SK-N-MC (cell line): ENCODE measurements around the gene PSME4.

Experiments
- DNase-seq: peaks from one replicate; pipeline ENCODE4 v3.0.0-alpha.2; 2011; ENCODE audit warnings: low read depth, low spot score
- H3K27ac ChIP-seq: fragments of 200-600 bp; sonication (generic); 2 replicates; pipeline ENCODE4 v1.5.1; 2016; ENCODE audit warnings: mixed run types
- H3K36me3 ChIP-seq: fragments of 200-600 bp; sonication (generic); 2 replicates; pipeline ENCODE4 v1.6.1; 2017; ENCODE audit warnings: antibody characterized with exemption, low read length, mixed read lengths; ENCODE audit not compliant: insufficient read depth
- H3K4me3 ChIP-seq: fragments of 200-600 bp; sonication (generic); 2 replicates; pipeline ENCODE4 v1.5.1; 2016
- H3K9ac ChIP-seq: fragments of 200-600 bp; sonication (generic); 2 replicates; pipeline ENCODE4 v1.8.0; 2017; ENCODE audit warnings: mixed run types, mixed read lengths; ENCODE audit not compliant: insufficient read length
- H3K9me3 ChIP-seq: fragments of 200-600 bp; sonication (generic); 2 replicates; pipeline ENCODE4 v1.6.1; 2017; ENCODE audit warnings: low read depth, mild to moderate bottlenecking, antibody characterized with exemption, low read length, moderate library complexity, mixed read lengths
- EZH2 ChIP-seq: fragments of 200-600 bp; sonication (generic); IDR thresholded peaks from one replicate; pipeline ENCODE4 v1.6.1; 2017; ENCODE audit warnings: antibody characterized with exemption
- FOXP2 ChIP-seq: optimal IDR thresholded peaks from 2 replicates; pipeline ENCODE3; 2011; ENCODE audit warnings: mild to moderate bottlenecking, moderate library complexity; ENCODE audit not compliant: insufficient read depth; ENCODE audit errors: extremely low read length, control extremely low read depth
- POLR2AphosphoS5 ChIP-seq: IDR thresholded peaks from 2 replicates; pipeline ENCODE4 v1.6.1; 2012; ENCODE audit warnings: mild to moderate bottlenecking, low read depth, low read length, borderline replicate concordance

PSME4 gene

DNA sequence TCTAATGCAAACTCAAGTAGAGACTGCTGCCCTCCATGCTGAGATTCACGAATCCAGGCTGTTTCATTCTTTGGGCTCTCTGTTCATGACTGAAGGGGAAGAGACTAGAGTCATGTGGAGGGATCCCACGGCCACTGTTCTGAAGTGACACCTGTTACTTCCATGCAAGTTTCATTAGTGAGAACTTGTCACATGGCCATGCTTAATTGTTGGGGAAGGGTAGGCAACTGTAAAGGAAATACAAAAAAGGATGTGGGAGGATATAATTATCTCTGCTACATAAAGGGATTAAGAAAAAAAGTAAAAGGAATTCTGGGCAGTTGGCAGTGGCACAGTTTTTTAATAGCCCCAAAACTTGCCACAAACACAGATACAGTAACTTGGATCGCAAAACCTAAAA lies 28.0 kb upstream of the PSME4 start:
- H3K27ac ChIP-seq, result no peak overlapping the region
- H3K9me3 ChIP-seq, result no peaks in the 10 kb centered on the region
- TF ChIP-seq EZH2, result no peak
- H3K36me3 ChIP-seq, result no peaks in the 10 kb centered on the region
- H3K4me3 ChIP-seq, result no peak overlapping the region
- no peak overlapping the region for H3K9ac ChIP-seq
- DNase-seq, result no peak

DNA sequence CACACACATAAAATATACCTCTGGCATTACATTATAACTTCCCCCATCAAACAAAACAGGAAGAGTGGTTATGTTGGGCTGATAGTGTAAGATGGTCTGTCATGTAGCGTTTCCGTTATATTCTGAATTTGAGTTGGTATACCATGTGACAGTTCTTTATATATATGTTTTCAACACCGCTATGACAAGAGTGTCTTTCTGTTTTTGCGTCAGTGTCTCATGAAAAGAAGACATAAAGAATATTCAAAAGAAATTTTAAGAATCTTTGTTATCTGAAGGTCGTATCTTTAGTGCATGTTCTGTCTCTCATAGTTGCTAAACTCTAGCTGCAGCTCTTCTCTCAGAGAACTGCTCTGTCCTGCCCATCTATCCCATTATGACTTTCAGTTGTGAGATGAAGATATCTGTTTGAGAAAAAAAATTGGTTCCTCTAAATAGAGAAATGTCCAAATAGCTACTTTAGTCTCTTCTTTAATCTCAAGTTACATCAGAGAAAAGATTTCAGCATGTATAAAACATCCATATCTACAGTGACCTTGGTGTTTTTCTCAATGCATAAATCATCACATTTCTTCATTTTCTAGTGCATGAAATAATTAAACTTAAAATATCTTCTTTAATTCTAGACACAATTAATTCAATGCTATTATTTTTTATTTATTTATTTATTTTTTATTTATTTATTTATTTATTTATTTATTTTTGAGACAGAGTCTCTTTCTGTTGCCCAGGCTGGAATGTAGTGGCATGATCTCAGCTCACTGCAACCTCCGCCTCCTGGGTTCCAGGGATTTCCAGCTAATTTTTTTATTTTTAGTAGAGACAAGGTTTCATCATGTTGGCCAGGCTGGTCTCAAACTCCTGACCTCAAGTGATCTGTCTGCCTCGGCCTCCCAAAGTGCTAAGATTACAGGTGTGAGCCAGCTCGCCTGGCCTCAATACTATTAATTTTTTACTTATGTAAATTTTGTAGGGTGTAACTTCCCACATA lies 24.3 kb upstream of the PSME4 start:
- Histone ChIP-seq H3K27ac (no peak overlapping the region), H3K4me3 (no peak overlapping the region), H3K36me3 (no peaks in the 10 kb centered on the region), H3K9me3 (no peaks in the 10 kb centered on the region), H3K9ac (no peak overlapping the region)
- no peak for TF ChIP-seq EZH2
- DNase-seq, result no peak

DNA sequence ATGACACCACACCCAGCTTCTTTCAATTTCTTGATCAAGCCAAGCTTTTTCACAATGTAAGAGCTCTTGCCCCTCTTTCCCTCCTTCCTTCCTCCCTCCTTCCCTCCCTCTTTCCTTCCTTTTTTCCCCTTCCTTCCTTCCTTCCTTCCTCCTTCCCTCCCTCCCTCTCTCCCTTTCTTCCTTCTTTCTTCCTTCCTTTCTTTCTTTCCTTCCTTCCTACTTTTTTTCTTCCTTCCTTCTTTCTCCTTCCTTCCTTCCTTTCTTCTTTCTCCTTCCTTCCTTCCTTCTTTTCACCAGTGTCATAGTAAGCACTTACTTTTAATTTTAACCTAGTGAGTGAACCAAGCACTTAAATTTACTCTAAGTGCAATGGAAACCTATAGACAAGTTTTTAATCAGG lies 21.2 kb upstream of the PSME4 start:
- DNase-seq, result no peak
- no peak overlapping the region for H3K4me3 ChIP-seq
- TF ChIP-seq EZH2, result no peak
- TF ChIP-seq FOXP2, result no peak
- TF ChIP-seq POLR2AphosphoS5, result no peak
- H3K9ac ChIP-seq, result no peak overlapping the region
- H3K9me3 ChIP-seq, result no peaks in the 10 kb centered on the region
- H3K27ac ChIP-seq, result no peak overlapping the region
- no peaks in the 10 kb centered on the region for H3K36me3 ChIP-seq

DNA sequence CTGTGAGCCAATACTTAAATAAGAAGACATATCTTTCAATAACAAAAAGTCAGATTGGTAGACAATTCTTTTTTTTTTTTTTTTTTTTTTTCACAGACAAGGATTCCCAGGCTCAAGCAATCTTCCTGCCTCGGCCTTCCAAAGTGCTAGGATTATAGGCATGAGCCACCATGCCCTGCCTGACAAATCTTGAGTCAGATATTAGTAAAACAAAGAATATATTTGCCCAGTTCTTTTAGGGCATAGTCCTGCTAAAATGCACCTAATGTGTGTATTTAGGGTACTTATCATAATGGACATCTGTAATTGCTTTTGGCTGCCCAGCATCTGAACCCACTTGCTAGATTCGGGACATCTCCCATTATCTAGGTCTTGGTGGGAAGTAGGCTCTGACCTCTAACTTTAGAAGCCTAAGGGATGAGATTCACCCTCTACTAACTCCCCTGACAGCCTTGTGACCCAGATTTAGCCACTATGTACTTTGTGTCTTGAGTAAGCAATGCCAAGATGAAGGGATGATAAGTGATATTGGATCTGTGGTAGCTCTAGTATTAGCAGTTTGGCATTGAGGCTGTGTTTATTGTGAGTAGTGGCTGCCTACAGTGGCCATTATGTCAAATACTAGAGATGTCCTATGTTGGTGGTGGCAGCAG lies 18.5 kb upstream of the PSME4 start:
- DNase-seq, result no peak
- Histone ChIP-seq H3K9ac (no peak overlapping the region), H3K4me3 (no peak overlapping the region), H3K36me3 (no peaks in the 10 kb centered on the region), H3K9me3 (no peaks in the 10 kb centered on the region), H3K27ac (no peak overlapping the region)
- TF ChIP-seq EZH2, result no peak
- no peak for TF ChIP-seq POLR2AphosphoS5
- TF ChIP-seq FOXP2, result no peak

DNA sequence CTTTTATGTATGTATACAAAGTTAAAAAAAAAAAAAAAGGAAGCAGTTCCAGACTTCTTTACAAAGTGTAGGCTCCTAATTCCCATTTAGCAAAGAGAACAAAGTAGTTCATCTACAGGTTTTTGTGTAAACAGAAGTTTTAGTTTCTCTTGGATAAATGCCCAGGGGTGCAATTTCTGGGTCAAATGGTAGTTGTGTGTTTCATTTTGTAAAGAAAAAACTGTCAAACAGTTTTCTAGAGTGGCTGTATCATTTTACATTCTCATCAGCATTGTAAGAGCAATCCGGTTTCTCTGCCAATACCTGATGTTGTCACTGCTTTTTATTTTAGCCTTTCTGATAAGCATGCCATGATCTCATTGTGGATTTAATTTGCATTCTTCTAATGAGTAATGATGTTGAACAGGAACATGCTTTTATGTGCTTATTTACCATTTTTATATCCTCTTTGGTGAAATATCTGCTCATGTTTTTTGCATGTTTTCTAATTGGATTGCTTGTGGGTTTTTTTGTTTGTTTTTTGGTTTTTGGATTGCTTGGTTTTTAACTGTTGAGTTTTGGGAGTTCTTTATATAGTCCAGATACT lies 16.6 kb upstream of the PSME4 start:
- TF ChIP-seq FOXP2 (no peak), POLR2AphosphoS5 (no peak), EZH2 (no peak)
- Histone ChIP-seq H3K9ac (no peak overlapping the region), H3K9me3 (no peaks in the 10 kb centered on the region), H3K4me3 (no peak overlapping the region), H3K36me3 (no peaks in the 10 kb centered on the region), H3K27ac (peak overlapping the region; percentile 47; the same call in 1 of the 2 replicates)
- DNase-seq, result no peak

DNA sequence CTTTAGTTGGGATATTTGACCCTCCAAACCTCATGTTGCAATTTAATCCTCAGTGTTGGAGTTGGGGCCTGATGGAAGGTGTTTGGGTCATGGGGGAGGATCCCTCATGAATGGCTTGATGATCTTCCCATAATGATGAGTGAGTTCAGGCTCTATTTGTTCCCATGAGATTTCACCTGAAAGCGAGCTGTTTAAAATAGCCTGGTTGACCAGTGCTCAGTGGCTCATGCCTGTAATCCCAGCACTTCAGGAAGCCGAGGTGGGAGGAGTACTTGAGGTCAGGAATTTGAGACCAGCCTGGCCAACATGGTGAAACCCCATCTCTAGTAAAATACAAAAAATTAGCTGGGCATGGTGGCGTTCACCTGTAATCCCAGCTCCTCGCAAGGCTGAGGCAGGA lies 14.9 kb upstream of the PSME4 start:
- no peak overlapping the region for H3K4me3 ChIP-seq
- H3K27ac ChIP-seq, result no peak overlapping the region
- DNase-seq, result no peak
- TF ChIP-seq POLR2AphosphoS5 (no peak), FOXP2 (no peak), EZH2 (no peak)
- peaks cover 4% of the 10 kb centered on the region; the same call in 1 of the 2 replicates for H3K36me3 ChIP-seq
- no peak overlapping the region for H3K9ac ChIP-seq
- H3K9me3 ChIP-seq, result no peaks in the 10 kb centered on the region

DNA sequence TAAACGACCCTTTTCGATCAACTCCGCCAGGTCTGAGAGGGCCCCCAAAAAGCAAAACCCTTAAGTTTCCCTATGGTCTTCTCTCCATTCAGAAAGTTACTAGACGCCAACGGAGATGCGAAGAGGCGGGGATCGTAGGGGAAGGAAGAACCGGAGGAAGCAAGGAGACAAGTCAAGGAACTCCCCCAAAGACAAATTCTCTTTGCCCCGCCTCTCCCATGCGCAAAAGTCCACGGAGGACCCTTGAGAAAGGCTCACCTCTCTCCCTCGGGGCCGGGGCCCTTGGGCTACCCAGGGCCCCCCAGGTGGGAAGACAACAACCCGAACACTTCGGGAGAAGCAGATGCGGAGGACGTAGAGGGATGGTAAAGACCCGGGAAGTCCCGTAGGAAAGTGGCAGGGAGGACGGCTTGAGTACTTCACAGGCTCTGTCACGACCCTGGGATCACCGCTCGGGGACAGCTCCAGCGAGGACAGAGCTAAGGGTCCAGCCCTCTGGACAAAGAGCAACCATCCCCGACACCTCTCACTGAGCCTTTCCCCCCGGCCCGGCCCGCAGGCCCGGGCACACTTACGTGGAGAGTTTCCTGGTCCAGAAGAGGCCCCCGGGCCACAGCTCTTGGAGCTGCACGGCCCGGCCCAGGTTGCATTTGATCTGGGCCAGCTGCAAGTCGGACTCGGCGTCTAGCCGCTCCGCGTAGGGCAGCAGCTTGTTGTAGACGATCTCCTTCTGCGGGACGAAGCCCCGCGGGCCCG lies 647 bp downstream of the PSME4 start:
- Histone ChIP-seq H3K36me3 (no peaks in the 10 kb centered on the region), H3K9me3 (no peaks in the 10 kb centered on the region), H3K27ac (peak overlapping the region; percentile 57; the same call in 1 of the 2 replicates), H3K4me3 (peak overlapping the region; percentile 96), H3K9ac (peak overlapping the region; percentile 93)
- DNase-seq, result no peak
- TF ChIP-seq EZH2 (no peak), FOXP2 (no peak), POLR2AphosphoS5 (no peak)

DNA sequence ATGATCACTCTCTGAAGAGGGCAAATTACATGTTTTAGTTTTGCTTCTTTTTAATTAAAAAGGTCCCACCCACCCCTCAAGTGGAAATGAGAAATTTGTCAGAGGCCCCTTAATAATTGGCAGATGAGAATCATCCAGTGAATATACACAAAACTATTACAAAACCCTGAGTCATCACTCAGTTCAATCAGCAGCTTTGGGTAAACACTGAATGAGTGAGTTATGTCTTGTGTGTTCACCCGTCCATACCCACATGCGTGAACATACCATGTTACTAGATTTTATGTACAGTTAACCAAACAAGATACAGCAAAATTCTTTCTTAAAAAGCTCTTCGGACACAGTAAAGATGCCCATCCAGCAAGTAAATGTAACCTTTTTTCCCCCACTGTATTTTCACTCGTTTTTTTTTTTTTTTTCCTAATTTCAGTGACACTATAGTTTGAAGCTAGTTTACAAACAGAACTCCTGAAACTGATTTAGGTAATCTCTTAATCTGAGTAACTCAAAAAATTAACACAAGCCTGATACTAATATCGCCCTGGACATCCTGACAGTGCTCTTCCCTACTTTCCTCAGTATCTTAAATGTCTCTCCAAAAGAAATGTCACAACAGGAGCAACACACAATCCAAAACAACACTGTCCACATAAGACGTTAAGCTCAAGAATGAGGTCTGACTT lies 1.4 kb downstream of the PSME4 start:
- TF ChIP-seq POLR2AphosphoS5, result no peak
- TF ChIP-seq EZH2, result no peak
- no peak for TF ChIP-seq FOXP2
- Histone ChIP-seq H3K27ac (no peak overlapping the region), H3K9me3 (no peaks in the 10 kb centered on the region), H3K36me3 (no peaks in the 10 kb centered on the region), H3K4me3 (peak overlapping the region; percentile 96), H3K9ac (peak overlapping the region; percentile 93)
- DNase-seq, result no peak
